ENCODE data around the gene NADSYN1. TPM values are rescaled to one million over a fixed set of nuclear protein-coding genes. Genes with fewer than 3 reads are reported as not detected.

The NADSYN1 gene
- polyA plus RNA-seq, 3 donors: 38.3 to 66.0 (median 41.4) TPM

DNA sequence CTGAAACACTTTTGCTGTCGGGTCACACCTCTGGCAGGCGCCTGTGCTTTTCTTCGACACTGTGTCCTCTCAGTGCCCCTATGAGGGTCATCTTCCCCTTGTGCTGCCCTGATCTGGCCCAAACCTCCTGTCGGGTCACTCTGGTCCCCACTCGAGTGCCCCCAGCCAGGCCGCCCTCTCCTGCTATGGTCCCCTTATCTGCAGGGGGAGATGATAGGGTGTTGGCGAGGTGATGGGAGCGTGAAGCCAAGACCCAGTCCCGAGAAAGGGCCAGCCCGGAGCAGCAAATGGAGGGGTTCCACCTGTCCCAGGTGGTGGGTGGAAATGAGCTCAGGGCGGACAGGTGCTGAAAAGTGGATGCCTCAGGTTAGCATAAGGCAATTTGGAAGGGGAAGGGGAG, 9.7 kb downstream of the NADSYN1 start:
- no peak for DNase-seq (ENCODE audit: extremely low read depth in 1 of 11, low read depth in 9 of 11, low spot score in 4 of 11)

GRCh38 chr11:71463331-71464211, 10.6 kb downstream of the NADSYN1 start:
- DNase-seq (ENCODE audit: extremely low read depth in 1 of 11, low read depth in 9 of 11, low spot score in 4 of 11): no peak

DNA sequence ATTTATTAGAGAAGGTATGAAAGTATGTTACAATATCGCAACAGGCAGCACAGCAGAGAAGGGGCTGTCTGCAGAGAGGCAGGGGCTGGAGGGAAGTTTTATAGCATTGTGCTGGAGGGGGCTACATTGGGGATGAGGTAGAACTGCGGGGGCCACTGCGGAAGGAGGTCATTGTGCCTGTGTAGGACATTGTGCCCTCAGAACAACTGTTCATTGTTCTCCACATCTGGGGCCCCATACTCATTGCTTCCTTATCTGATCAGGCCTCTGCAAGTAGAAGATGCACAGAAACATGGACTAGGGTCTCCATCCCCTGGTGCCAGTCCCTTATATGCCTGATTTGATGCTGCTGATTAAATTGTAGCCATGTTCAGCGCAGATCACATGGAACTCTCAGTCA, 12.1 kb downstream of the NADSYN1 start:
- no peak for DNase-seq (ENCODE audit: extremely low read depth in 1 of 11, low read depth in 9 of 11, low spot score in 4 of 11)

- no peak for DNase-seq (ENCODE audit: extremely low read depth in 1 of 11, low read depth in 9 of 11, low spot score in 4 of 11)
Observed at GRCh38 chr11:71466358-71466757, 13.4 kb downstream of the NADSYN1 start.

DNA sequence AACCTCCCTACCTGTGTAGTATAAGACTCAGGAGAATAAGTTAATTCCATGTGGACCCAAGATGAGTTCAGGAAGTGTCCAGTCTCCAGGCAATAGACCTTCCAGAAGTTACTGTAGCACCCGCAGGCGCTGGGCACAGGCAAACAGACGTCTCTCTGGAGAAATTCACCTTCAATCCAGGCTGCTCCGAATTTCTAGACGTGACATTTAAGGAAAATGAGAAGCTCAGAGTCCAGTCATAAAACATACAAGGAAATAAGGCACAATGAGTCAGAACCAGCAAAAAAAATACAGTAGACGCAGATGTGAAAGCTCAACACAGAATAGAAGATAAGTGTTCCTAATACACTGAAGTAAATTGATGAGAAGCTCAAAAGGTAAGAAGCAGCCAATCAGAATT, 14.2 kb downstream of the NADSYN1 start:
- no peak for DNase-seq (ENCODE audit: extremely low read depth in 1 of 11, low read depth in 9 of 11, low spot score in 4 of 11)

GRCh38 chr11:71470946-71471345, 17.9 kb downstream of the NADSYN1 start:
- DNase-seq (ENCODE audit: extremely low read depth in 1 of 11, low read depth in 9 of 11, low spot score in 4 of 11): no peak

- no peak for DNase-seq (ENCODE audit: extremely low read depth in 1 of 11, low read depth in 9 of 11, low spot score in 4 of 11)
Observed at GRCh38 chr11:71472357-71472885, 19.4 kb downstream of the NADSYN1 start.

DNA sequence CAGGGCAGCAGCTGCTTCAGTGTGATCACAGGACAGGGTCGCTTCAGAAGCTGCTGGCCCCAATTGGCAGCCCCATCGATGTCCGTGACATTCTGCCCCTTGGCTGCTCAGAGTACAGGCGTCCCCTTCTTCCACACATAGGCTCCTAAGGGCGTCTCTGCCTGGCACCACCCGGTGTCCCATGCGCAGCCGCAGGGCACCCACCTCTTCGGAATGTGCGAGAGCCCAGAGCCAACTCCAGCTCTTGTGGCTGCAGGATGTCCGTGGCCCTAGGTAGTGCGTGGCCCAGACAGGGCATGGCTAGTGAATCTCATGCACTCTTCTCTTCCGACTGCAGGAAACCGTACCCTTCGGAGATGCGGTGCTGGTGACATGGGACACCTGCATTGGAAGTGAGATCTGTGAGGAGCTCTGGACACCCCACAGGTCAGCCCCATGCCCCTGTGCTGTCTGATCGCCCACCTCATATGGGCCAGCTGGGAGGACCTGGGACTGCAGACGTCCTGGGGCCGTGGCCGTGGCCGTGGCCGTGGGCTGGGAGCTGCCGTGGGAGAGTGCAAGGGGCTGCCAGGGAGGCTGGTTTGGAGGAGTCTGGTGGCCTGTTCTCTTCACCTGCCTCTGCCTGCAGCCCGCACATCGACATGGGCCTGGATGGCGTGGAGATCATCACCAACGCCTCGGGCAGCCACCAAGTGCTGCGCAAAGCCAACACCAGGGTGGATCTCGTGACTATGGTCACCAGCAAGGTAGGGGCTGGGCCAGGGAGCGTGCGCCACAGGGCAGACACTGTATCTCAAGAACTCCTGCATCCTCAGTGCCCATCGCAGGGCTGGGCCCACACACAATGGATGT, 20.2 kb downstream of the NADSYN1 start:
- no peak for DNase-seq (ENCODE audit: extremely low read depth in 1 of 11, low read depth in 9 of 11, low spot score in 4 of 11)

DNA sequence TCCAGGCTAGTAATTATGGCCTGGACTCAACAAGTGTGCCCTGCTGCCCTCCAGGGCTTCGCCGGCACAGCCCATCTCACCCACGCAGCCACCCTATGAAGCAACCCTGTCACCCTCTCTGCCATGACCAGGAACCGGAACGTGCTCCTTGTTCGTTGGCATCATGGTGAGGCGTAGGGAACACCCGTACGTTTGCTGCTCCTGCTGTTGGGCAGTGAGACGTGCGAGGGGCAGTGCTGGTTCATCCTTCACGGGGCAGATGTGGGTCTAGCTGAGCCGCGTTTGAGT, 20.7 kb downstream of the NADSYN1 start:
- DNase-seq (ENCODE audit: extremely low read depth in 1 of 11, low read depth in 9 of 11, low spot score in 4 of 11): no peak

DNA sequence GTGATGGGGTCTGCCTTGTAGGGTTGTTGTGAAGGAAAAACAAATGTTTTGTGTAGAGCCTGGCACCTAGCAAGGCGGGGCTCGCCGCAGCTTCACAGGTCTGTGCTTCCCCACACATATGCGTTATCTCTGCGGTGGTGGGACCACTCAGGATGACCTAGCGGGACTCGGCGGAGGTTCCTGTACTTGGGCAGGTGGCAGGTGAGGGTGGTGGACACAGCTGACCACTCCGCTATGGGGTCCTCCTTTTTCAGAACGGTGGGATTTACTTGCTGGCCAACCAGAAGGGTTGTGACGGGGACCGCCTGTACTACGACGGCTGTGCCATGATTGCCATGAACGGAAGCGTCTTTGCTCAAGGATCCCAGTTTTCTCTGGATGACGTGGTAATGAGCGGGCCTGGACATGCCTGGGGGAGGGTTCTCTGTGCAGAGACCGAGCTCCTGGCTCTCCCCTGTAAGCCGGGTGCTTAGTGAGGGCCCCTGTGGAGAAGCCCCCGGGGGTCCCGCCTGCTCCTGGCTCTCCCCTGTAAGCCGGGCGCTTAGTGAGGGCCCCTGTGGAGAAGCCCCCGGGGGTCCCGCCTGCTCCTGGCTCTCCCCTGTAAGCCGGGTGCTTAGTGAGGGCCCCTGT, 21.3 kb downstream of the NADSYN1 start:
- no peak for DNase-seq (ENCODE audit: extremely low read depth in 1 of 11, low read depth in 9 of 11, low spot score in 4 of 11)

DNA sequence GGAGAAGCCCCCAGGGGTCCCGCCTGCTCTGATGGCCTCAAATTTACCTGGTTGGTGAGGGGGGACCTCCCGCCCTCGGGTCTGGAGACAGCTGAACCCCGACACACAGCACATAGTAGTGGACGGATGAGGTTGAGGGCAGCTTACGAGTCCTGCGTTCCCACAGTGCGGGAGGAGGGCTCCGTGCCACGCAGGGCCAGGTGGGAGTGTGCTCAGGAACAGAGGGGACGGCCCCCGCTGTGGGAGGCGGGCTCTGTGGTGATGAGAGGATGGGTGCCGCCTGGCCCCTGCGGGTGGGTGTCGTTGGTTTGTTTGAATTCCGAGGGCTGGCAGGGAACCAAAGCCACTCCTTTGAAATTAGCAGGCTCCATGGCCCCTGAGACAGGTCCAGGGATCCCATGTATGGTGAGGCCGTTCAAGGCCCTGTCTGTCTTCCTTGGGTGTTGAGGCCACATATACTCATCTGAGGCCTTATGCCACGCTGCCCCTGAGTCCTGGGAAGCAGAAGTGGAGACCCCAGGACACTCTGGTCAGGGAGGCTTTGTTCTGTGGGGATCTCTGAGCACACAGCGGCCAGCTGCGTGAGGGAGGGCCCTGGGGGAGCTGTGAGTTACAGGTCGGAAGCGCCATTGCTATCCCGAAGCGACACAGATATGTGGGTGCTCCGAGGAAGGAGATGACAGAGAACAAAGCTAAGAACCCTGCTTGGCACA, 21.9 kb downstream of the NADSYN1 start:
- no peak for DNase-seq (ENCODE audit: extremely low read depth in 1 of 11, low read depth in 9 of 11, low spot score in 4 of 11)

GRCh38 chr11:71476031-71476430, 23.0 kb downstream of the NADSYN1 start:
- no peak for DNase-seq (ENCODE audit: extremely low read depth in 1 of 11, low read depth in 9 of 11, low spot score in 4 of 11)

GRCh38 chr11:71476926-71477640, 24.1 kb downstream of the NADSYN1 start:
- DNase-seq (ENCODE audit: extremely low read depth in 1 of 11, low read depth in 9 of 11, low spot score in 4 of 11): no peak

GRCh38 chr11:71477641-71478527, 24.9 kb downstream of the NADSYN1 start:
- peak in 1 of 11 donors; percentile 2 for DNase-seq (ENCODE audit: extremely low read depth in 1 of 11, low read depth in 9 of 11, low spot score in 4 of 11)

GRCh38 chr11:71478528-71478840, 25.5 kb downstream of the NADSYN1 start:
- DNase-seq (ENCODE audit: extremely low read depth in 1 of 11, low read depth in 9 of 11, low spot score in 4 of 11): no peak

DNA sequence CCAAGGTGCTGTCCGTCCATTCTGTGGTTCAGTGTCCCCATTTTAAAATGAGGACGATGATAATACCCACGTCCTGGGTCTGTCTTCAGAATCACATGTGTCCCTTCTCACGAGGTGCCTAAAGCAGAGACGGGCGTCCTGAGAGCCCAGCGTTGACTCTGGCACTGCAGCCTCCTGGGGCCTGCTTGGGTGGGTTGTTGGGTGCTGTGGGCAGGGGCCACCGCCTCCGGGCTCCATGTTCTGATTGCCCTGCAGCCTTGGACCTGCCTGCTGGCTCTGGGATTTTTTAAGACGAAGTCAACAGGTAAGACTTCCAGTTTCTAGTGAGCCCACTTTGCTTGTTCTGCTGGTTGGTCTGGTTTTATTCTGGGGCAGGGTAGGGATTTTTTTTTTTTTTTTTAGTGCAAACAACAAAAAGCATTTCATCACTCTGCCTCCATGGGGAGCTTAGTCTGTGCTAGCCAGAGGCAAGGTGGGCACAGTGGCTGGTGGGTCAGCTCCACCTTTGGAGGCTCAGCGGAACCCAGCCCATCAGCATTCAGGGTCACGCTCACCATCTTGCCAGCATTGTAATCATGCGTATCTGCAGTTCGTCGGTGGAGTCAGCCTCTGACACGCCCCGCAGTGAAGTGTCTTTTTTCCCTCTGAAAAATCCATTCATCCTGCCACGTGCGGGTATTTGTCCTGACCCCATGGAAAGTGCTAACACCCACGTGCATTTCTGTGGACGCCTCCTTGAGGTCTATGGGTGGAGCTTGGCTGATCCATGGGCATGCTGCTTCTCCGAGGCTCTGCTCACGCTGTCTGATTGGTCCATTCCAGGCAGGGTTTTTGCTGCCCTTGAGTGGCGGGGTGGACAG, 28.3 kb downstream of the NADSYN1 start:
- no peak for DNase-seq (ENCODE audit: extremely low read depth in 1 of 11, low read depth in 9 of 11, low spot score in 4 of 11)

DNA sequence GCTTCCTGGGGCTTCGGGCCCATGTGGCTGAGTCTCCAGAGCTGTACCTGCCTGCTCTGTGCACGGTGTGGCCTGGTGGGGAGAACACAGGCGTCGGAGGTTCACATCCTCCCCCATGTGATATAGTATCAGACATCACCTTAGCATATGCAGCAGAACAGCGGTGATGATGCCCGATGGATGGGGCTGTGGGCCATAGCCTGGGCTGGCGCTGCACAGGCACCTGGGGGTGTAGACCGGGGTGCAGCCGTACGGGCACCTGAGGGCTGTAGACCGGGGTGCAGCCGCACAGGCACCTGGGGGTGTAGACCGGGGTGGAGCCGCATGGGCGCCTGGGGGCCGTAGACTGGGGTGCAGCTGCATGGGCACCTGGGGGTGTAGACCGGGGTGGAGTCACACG, 29.2 kb downstream of the NADSYN1 start:
- DNase-seq (ENCODE audit: extremely low read depth in 1 of 11, low read depth in 9 of 11, low spot score in 4 of 11): no peak

All from renal cortex interstitium (tissue), 11 donors.